ENCODE measurements around the gene SLC8A3. TPM values are rescaled to one million over a fixed set of nuclear protein-coding genes. Genes with fewer than 3 reads are reported as not detected.

SLC8A3 gene
- total and polyA plus RNA-seq, 10 of the 15 experiments (the other 5 are each of a cell fraction or from before 2014, with no cell fraction given) = 0.04 to 0.17 (median 0.13) TPM; not detected in 3

DNA sequence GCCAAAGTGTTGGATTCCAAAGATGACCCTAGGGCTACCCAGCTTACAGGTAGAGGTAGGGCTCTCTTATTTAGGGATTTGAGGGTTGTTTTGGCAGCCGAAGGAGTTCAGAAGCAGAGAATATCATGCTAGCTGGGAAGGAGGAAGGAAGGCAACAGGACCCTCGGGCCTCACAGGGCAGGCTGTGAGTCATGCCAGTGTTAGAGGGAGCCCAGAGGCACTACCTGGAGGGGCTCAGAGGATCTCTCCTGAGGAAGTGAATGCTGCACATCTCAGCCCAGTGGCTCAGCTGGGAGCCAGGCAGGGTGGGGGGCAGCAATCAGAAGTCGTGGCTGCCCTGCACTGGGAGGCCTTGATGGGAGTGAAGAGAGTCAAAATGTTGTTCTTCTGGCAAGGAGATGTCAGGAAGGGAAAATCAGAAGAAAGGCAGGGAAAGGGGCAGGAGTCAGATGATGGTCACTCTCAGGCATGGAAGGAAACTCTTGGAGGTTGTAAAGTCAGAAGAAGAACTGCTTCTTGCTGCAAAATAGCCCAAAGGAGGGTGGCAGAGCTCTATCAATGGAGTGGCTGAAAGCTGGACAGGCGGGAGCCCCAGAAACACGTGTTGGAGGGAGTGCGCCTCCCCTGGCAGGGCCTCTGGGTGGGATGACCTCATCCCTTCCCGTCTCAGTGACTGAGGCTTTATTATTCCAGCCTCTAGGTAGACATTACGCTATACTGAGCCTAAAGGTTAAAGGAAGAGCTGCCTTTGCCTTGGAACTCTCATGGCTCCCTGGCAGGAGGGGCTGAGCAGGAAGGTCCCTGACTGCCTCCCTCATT lies 168.2 kb downstream of the SLC8A3 start:
- Histone ChIP-seq H3K9ac (ENCODE audit: control insufficient read depth, insufficient read depth, low read length) (no peak overlapping the region), H3K9me3 (replicated peaks; ENCODE audit: control insufficient read depth, insufficient read depth, low read length) (no peaks in the 10 kb centered on the region), H3K79me2 (ENCODE audit: control insufficient read depth, insufficient read depth, low read length) (no peaks in the 10 kb centered on the region), H4K20me1 (ENCODE audit: control insufficient read depth, insufficient read depth) (no peaks in the 10 kb centered on the region; the same call in 1 of the 2 replicates), H3K36me3 (ENCODE audit: control insufficient read depth in 2 of 2, insufficient read depth in 2 of 2, low read length in 1 of 2) (no peaks in the 10 kb centered on the region), H3K4me3 (no peak overlapping the region), H3K4me1 (ENCODE audit: control insufficient read depth, insufficient read depth, low read length) (peaks cover 17% of the 10 kb centered on the region), H2AFZ (ENCODE audit: control insufficient read depth, low read depth, low read length) (no peak overlapping the region), H3K4me2 (ENCODE audit: control insufficient read depth, insufficient read depth) (no peak overlapping the region), H3K27me3 (replicated peaks in 1 of 2; ENCODE audit: control insufficient read depth in 2 of 2, insufficient read depth in 2 of 2, low read length in 1 of 2) (no peaks in the 10 kb centered on the region; a peak in 1 of 4 replicates), H3K27ac (ENCODE audit: control insufficient read depth, insufficient read depth) (no peak overlapping the region)
- no TSS peak for BruUV-seq (replicated peaks)
- in situ Hi-C loops (cut with MboI) = loop anchor here (10.0 kb wide), 1 partner anchor 436 kb away; no protein-coding TSS in a partner anchor
- ATAC-seq (no peak), DNase-seq (ENCODE audit: low read depth, low spot score) (no peak), FAIRE-seq (no peak)
- ChIA-PET POLR2A (no interaction called here), CTCF (interaction anchor here (1.6 kb wide), 1 partner anchor 12 kb away, joined by 4 read pairs; no protein-coding TSS in a partner anchor), RAD21 (ENCODE audit: unreplicated experiment) (no interaction called here), SMC1A (ENCODE audit: uncharacterized antibody, unreplicated experiment) (no interaction called here)
- TF ChIP-seq ATF3 (IDR thresholded peaks at IDR 0.05; ENCODE audit: borderline replicate concordance, extremely low read depth, low read depth, low read length) = no peak
- TF ChIP-seq MTA3 (IDR thresholded peaks at IDR 0.05; ENCODE audit: borderline replicate concordance, low read length) = no peak
- TF ChIP-seq, protein P1, sequence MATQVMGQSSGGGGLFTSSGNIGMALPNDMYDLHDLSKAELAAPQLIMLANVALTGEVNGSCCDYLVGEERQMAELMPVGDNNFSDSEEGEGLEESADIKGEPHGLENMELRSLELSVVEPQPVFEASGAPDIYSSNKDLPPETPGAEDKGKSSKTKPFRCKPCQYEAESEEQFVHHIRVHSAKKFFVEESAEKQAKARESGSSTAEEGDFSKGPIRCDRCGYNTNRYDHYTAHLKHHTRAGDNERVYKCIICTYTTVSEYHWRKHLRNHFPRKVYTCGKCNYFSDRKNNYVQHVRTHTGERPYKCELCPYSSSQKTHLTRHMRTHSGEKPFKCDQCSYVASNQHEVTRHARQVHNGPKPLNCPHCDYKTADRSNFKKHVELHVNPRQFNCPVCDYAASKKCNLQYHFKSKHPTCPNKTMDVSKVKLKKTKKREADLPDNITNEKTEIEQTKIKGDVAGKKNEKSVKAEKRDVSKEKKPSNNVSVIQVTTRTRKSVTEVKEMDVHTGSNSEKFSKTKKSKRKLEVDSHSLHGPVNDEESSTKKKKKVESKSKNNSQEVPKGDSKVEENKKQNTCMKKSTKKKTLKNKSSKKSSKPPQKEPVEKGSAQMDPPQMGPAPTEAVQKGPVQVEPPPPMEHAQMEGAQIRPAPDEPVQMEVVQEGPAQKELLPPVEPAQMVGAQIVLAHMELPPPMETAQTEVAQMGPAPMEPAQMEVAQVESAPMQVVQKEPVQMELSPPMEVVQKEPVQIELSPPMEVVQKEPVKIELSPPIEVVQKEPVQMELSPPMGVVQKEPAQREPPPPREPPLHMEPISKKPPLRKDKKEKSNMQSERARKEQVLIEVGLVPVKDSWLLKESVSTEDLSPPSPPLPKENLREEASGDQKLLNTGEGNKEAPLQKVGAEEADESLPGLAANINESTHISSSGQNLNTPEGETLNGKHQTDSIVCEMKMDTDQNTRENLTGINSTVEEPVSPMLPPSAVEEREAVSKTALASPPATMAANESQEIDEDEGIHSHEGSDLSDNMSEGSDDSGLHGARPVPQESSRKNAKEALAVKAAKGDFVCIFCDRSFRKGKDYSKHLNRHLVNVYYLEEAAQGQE (IDR thresholded peaks at IDR 0.05; ENCODE audit: low read depth, low read length) = no peak
- no peak for TF ChIP-seq SMARCA5 (IDR thresholded peaks at IDR 0.05)
- no peak for TF ChIP-seq ZZZ3 (IDR thresholded peaks at IDR 0.05; ENCODE audit: control insufficient read depth, insufficient read length, low read depth)
- TF ChIP-seq RB1 (IDR thresholded peaks at IDR 0.05; ENCODE audit: borderline replicate concordance) = no peak
- no peak for TF ChIP-seq HDAC6 (IDR thresholded peaks at IDR 0.05; ENCODE audit: unreplicated experiment)
- no peak for TF ChIP-seq IKZF1 (conservative IDR thresholded peaks at IDR 0.05)
- TF ChIP-seq CREM (IDR thresholded peaks at IDR 0.05; ENCODE audit: low read depth) = no peak
- intact Hi-C loops (cut with micrococcal nuclease; ENCODE audit: unreplicated experiment) = no loop called here
- 33% methylated on average over 8 of the region's 8 CpGs for WGBS (ENCODE audit: insufficient coverage, insufficient replicate concordance, low lambda C conversion rate, missing lambda C conversion rate)
